ENCODE results near the gene MECP2.
"Not testable (repeated sequence)": the region's sequence is repeated elsewhere in the genome, so short reads cannot be mapped to it uniquely, and the experiment has no call there.

The MECP2 gene

DNA sequence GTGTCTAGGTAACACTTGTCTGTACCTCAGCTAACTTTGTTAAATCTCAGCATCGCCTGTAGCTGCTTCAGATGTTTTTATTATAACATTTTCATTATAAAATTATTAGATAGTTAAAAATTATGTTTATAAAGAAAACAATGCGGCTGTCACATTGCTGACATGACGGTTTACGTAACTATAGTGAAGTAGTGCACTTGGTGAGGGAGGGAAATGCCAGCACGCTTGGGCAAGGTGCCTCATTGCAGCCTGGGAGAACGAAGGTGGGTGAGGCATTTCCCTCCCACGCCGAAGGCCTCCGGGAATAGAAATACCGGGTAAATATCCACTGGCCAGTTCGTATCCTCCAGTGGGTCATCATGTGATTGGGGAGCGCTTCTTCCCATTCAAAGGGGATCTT, 109.0 kb downstream of the MECP2 start:
- no peak for DNase-seq

DNA sequence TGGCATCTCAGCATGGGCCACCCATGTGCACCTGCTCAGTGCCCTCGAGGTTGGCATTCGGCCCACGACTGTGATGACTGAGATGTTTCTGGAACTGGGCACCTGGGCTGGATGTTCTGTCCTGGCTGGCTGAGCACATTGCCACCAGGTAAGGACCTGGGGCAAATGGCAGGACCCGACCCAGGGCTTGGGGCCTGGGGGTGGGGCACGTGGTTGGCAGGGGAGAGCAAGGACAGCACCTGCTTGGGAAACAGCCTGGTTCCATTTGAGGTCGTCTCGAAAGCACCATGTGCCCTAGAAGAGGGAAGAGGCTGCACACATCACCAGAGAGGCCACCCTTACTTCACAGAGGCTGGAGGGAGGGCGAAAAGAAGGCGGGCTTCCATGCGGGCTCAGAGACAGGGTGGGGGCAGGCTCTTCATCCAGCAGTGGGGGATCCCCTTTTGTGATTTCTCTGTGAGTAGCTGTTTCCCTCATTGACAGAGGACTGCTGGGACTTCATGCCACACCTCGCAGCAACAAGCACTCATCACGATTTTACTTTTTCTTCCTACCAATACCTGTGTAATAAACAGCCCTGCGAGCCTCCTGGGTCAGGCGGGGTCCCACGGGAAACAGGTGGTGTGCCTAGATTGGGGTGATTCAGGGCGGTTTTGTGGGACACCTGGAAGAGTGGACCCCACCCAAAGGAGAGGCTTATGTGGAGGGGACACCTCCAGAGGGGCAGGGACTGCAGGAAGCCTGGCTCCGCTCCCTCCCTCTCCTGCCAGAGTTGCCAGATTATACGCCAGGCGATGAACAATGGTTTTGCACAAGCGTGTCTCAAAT, 113.0 kb downstream of the MECP2 start:
- peak; percentile 21 for DNase-seq

DNA sequence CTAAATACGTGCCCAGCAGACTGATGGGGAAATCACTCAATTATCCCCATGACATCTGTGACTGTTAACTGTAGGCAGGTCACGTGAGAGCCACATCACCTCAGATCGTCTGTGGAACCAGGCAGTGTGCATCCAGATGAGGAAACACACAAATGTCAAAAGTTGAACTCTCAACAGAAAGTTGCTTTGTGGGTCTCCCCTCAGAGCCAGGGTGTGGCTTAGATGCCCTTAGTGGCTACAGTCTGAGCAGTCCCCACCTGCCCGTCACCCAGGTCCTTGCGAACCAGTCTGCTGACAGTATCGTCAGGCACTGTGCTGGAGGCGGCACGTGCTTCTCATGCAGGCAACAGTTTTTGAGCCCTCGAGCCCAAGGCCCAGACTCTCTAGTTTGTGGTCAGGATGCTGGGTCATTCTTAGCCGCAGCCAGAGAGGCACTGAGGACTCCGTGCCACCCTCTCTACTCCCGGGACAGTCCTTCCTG, 114.2 kb downstream of the MECP2 start:
- DNase-seq: peak; percentile 77

DNA sequence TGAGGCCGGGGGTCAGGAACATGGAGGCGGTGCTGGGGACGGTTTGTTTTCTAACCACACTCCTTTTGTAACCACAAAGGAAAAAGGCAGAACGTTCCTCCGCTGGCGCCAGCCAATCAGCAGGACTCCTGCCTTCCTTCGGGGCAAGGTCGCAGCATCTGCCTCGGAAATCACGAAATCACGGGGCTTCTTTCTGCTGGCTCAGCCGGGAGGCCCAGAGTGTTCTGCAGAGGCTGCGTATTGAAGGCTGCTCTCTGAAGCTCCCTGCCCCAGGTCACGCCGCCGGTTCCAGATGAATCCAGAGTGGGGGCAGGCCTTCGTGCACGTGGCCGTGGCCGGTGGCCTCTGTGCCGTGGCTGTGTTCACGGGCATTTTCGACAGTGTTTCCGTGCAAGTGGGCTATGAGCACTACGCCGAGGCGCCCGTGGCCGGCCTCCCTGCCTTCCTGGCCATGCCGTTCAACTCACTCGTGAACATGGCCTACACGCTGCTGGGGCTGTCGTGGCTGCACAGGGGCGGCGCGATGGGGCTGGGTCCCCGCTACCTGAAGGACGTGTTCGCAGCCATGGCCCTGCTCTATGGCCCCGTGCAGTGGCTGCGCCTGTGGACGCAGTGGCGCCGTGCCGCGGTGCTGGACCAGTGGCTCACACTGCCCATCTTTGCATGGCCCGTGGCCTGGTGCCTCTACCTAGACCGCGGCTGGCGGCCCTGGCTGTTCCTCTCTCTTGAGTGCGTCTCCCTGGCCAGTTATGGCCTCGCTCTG, 115.6 kb downstream of the MECP2 start:
- peak; percentile 59 for DNase-seq

DNA sequence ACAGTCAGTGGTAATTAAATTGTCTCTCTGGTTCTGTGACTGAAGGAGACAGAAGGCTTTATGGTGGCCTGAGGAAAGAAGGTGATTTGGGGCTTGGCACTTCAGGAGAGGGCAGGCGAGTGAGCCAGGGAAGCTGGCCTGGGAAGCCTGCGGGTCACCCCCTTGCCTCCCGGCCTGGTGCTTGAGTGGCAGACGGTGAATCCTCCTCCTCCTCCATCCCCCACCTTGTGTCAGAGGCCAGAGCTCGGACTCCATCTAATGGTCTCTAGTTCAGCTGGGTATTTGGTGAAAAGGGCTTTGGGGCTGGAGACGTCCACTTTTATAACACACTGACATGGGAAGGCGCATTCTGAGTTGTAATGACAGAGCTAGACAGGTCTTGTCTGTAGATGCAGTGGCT, 116.3 kb downstream of the MECP2 start:
- no peak for DNase-seq

DNA sequence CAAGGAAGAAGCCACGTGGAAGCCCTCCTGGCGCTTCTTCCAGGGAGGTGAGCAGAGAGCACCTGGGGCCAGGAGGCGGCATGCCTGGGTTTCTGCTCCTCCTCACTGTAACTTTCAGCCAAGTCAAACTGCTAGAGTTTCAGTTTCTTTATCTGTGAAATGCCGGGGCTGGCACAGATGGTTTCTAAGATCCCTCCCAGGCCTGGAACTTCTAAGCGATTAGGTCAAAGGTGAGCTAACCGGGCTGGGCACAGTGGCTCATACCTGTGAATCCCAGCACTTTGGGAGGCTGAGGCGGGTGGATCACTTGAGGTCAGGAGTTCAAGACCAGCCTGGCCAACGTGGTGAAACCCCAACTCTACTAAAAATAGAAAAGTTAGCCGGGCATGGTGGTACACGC, 117.1 kb downstream of the MECP2 start:
- not testable (repeated sequence) for DNase-seq

DNA sequence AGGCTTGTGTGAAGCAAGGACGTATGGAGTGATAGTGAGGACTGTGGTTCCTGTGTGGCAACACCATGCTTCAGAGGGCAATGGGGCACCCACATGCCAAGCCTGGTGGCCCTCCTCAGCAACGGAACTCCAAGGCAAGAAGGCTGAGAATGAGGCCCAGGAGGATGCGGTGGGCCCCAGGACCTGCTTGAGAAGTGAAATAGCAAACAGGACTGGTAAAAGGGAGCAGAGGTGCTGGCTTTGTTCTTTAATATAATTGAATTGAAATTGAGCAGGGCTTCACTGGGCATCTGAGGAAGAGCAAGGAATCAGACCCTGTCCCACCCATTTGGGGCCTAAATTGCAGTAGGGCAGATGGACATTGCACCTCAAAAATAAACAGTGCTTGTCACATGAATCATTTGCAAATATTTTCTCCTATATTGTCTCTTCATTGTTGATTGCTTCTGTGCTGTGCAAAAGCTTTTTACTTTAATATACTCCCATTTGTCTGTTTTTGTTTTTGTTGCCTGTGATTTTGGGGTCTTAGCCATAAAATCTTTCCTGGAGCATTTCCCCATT, 122.7 kb downstream of the MECP2 start:
- peak; percentile 2 for DNase-seq

DNA sequence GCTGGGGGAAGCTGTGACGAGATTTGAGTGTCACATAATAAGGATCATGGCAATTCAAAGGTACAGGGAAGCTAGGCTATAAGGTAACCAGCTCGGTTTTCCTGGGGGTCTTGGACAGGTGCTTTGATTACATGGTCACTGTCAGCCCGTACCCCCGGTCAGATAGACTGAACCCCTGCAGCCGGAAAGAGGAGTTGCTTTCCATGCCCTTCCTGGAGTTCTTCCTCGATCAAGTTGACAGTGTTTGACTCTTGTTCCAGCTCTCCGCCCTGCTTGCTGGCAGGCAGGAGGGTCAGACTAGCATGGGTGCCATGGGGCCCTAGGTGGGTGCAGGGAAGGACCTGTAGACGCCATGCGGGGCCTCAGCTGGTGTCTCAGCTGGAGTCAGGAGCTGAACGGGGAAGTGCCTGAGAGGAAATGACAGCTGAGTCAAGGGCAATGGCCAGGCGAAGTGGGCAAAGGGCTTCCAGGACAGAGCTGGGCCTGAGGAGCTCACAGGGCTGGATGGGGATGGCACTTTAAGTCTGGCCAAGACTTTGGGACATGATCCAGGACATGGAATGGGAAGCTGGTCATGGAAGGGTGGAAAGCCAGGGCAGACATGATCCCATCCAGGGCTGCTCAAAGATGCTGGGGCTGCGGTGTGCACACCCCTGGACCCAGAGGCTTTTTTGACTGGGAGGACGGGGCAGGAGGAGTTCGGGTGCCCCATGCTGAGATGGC, 123.4 kb downstream of the MECP2 start:
- DNase-seq: peak; percentile 46

DNA sequence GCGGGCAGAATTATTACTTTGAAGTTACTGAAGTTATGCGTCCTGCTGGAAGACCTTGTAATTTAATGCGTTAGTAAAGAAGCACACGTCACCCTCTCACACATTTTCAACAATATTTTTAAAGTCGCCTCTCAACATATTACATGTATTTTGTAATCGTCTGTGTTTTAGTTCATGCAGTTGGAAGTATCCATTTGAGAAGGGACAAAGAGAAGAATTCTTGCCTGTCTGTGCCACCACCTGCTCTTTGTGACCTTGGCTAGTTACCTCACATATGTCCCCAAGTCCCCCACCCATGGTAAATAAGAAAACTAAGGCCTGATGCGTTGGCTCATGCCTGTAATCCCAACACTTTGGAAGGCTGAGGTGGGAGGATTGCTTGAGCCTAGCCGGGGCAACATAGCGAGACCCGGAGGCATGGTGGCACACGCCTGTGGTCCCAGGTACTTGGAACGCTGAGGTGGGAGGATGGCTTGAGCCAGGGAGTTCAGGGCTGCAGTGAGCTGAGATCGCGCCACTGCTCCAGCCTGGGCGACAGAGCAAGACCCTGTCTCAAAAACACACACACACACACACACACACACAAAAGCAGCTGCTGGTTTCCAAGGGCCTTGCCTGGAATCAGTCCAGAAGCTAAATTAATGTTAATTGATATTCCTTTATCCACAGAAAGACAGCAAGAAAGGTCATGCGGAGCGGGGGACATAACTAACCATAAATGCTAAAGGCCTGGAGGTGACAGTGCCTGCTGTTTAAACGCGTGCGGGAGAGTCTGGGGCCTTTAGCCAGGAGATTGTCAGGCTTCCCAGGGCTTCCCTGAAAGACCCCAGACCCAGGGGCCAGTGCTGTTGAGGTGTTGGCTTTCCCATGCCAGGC, 124.2 kb downstream of the MECP2 start:
- peak; percentile 1 for DNase-seq

DNA sequence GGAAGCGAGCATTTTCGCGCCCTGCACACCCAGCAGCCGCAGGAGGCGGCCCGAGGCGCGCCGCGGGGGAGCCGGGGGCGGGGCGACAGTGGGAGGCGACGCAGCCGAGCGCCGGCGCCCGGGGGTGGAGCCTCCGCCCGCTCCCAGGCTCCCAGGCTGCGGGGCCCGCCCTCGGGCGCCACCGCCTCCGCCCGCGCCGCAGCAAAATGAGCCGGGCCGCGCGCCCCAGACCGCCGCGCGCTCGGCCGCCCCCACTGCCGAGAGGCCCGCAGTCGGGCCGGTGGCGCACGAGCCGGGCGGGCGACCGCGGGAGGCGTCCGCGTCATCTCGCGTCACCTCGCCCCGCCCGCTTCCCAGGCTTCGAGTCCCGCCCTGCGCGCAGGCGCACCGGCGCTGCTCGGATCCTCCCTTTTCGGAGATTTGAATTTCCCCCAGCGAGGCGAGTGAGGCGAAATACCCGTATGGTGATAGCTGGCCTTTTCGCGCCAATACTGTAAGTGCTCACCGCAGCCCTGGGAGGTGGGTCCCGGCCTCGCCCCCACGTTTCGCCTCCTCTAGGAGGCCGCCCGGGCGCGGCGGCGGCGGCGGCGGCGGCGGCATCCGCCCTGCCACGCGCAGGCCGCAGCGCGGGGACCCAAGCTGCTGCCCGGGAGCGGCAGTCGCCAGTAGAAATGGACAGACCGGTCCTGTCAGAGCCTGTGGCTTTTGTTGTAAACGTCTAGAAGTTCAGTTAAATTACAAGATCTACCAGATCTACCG, 125.0 kb downstream of the MECP2 start, which contains the start of gene TMEM187:
TMEM187 (plus strand) TSS at position 387 of the 759 bp plus-strand sequence. CDS start 9,309 bp downstream, outside the sequence.
- DNase-seq: peak; percentile 92

Data from suppressor macrophage treated with lipopolysaccharide for 4 hours (primary cell).